HG02588 (cell line): ENCODE measurements around the gene VDAC1.
A peak's percentile ranks its signal among the peaks of the same experiment; 100 is the strongest.

Experiments used
- ATAC-seq: cut with Tn5 transposase; IDR thresholded peaks from one replicate; pipeline ENCODE4 v1.9.1; 2021; ENCODE audit warnings: mild to moderate bottlenecking, moderate library complexity; ENCODE audit not compliant: unreplicated experiment

Gene VDAC1, protein sequence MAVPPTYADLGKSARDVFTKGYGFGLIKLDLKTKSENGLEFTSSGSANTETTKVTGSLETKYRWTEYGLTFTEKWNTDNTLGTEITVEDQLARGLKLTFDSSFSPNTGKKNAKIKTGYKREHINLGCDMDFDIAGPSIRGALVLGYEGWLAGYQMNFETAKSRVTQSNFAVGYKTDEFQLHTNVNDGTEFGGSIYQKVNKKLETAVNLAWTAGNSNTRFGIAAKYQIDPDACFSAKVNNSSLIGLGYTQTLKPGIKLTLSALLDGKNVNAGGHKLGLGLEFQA

DNA sequence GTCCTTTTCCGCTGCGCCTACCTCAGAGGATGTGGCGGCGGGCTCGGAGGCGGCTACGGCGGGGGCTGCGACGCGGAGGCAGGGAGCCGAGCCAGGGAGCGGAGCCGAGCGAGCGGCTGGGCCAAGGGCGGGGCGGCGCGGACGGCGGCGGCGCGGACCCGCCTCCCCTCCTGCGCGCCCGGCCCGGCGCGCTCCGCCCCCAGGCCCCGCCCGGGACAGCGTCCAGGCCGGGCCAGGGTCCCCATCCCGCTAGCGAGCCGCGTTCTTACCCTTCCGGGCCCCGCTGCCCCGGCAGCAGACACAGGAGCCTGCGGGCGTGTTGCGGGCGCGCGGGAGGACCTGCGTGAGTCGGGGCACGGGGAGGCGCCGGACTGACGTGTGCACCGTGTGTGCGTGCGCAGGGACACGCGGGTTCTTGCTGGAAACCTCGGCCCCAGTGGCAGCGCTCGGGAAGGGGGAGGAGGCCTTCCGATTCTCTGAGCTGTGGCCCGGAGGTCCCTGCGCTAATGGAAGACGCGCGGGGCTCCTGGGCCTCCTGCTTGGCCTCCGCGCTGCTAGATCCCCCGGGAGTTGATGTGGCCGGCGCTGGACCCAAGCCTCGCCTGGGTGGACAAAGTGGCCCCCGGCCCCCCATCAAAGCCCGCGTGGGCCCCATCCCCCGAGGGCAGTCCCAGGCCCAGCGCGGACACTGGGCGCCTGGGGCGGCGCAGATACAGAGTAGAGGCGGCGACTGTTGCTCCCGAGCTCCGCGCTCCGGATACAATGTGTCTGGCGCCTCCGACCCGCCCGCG, at the start of gene VDAC1:
TSS of gene VDAC1 (minus strand) at position 350 of the 791 bp plus-strand sequence. CDS start 11,963 bp downstream, outside the sequence.
- peak; percentile 78 for ATAC-seq

DNA sequence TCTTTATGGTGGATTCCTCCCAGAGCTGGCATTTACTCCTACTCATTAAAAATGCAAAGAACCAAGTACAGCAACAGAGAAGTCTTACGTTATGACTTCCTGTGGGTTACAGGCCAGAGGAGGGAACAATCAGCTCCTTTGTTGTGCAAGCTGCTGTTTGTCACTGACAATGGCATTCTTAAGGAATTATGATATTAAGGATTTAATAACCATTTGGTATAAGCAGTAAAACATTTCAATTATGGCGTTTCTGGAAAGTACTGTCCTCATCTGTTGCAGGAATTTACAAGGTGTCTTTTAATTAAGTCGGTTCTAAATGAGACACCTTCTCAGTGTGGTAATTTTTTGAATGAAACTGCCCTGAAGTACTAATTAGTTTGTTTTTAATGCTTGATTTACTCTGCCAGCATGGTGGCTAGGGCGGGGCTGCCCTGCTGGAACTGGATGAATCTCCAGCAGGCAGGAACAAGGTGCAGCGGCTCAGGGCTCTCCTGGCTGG, 49.1 kb upstream of the VDAC1 start:
- no peak for ATAC-seq

DNA sequence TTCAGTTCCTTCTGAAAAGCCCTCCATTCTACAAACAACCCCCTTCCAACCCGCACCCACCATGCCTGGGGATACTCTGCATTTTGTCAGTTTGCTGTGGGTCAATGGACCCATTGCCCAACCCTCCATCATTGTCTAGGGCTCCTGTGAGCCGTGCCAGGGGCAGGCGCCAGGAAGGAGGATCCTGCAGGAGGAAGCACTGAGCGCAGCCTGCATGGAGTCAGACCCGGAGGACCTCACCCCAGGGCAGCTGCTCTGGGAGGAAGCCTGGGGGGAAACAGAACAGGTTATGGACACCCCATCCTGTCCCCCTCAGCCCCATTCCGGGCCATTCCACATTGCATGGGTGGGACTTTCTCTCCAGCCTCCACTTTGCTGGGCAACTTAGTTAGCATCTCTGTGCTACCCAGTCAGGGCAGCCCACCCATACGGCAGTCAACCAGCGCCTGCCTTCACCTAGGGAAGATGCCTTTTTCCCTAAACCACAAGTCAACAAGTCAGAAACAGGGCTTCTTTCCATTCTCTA, 48.6 kb upstream of the VDAC1 start:
- ATAC-seq = no peak

DNA sequence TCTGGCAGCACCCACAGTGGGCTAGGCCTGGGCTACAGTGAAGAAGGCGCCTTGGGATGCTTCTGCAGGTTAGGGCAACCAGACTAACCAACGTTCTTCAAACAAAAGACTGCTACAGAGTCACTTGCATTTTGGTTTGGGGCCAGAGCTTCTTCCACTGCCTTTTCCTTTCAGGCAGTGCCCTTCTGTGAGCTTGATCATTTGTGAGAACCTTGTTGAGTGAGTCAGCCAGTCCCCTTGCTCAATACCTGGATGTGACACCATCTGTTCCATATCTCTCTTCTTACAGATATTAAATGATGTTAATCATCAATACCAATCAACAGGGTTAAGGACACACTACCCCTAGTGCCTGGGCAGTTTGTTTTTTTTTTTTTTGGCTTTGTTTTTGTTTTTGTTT, 46.5 kb upstream of the VDAC1 start:
- no peak for ATAC-seq

DNA sequence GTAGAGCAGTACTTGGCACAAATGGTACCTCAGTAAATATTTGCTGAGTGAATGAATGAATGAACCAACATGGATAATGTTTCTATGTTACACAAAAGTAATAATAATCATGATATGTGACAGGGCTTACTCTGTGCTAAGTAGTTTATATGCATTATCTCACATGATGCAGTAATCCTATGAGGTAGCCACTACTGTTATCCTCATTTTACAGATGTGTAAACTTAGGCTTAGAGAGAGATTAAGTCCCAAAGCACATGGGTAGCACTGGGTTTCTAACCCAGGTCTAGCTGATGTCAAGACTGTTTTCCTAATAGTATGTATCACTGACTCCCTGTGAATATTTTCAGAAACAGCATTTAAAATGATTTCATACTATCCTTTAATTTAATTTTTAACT, 44.1 kb upstream of the VDAC1 start:
- ATAC-seq = no peak

DNA sequence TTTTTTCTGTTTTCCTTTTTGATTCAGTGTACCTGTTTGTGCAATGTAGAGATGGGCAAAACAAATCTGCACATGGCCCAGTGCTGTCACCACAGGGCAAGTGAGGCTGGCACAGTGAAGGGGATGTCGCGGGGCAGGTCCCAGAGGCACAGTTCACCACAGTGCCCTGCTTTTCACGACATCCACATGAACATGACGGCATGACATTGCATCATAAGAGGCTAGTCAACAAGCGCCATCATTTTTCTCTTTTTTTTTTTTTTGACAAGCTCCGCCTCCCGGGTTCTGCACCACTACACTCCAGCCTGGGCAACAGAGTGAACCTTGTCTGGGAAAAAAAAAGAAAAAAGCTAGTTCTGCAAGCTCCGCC, 42.9 kb upstream of the VDAC1 start:
- ATAC-seq = no peak

DNA sequence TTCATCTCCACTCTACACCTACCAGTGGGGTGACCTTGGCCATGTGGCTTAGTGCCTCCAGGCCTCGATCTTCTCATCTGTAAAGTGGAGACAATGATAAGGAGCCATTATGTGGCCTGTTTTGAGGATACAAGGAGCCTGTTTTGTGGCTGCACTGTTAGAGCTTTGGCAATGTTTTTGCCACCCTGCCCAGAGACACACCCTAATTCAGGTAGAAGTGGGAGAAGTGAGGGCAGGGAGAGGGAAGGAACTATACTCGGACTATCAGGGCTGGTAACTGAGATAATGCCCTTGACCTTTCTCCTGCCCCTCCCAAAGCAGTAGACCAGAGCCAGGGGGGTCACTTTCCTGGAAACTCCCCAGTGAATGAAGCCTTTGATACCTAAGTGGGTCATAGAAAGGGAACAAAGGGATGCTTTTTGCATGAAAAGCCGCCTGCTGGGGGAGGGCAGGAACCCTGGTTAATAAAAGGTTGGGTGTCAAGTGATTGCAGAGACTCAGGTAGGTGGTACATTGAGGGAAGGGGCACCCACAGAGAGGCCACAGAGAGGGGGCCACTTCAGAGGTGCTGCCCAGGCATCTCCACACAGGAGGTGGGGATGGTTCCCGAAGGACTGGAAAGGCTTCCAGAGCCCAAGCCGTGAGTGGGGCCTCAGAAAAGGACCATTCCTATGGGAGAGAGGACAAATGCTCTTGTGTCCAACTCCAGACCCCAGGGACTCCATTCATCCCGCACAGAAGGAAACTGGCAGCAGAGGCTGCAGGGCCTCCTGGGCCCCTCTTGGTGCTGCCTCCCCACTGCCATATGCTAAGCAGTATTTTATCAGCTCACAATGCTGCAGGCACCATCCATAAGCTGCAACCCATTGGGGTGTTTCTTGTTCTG, 42.3 kb upstream of the VDAC1 start:
- no peak for ATAC-seq

DNA sequence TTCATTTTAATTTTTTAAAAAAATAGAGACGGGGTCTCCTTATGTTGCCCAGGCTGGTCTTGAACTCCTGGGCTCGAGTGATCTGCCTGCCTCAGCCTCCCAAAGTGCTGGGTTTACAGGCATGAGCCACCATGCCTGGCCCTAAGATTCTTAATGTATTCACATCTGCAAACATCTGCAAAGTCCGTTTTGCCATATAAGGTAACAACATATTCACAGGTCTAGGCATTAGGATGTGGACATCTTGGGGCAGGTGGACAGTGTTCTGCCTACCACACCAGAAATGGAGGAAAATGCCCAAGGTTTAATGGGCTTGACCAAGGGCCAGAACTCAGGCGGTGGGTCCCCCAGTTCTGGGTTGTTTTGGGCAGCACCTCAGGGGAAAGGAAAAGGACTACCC, 41.6 kb upstream of the VDAC1 start:
- ATAC-seq = no peak

DNA sequence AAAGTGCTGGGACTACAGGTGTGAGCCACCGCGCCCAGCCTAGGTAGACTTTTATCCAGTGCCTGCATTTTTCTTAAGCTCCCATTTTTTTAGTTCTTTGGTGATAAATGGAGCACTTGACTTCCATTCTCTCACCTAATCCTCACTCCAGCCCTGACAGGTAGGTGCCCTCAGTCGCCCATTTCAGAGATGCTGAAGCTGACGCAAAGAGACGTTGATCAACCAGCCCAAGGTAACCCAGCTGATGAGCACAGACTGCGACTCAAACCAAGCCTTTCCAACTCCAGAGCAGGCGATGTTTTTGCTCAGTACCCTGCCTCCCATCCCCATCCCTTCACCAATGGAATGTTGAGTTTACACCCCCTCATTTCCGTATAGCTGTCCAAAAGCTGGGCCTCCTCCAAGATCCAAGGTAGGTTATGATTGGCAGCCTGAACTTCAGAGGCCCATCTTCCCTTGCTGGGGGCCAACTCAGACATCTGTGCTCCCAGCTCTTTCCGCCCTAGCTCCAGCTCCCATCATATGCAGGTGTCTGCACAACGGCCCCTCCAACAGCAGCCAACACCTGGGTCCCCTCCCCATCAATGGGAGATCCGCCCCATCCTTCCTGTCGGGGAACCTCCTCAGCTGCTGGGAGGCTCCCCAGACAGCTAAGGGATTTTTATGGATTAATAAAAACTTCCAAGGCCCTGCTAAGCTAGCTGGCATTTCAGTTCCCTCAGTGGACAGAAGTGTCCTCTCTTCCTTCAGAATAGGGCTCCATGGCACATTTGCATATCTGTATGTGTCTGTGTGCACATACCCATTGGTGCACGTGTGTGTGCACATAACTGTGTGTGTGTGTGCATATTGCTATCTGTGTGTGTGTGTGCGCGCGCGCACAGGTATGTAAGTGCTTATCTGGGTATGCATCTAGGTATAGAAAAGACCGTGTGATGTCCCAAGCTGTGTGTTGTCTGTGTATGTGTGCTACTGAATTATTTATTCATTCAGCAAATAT, 39.3 kb upstream of the VDAC1 start:
- no peak for ATAC-seq

DNA sequence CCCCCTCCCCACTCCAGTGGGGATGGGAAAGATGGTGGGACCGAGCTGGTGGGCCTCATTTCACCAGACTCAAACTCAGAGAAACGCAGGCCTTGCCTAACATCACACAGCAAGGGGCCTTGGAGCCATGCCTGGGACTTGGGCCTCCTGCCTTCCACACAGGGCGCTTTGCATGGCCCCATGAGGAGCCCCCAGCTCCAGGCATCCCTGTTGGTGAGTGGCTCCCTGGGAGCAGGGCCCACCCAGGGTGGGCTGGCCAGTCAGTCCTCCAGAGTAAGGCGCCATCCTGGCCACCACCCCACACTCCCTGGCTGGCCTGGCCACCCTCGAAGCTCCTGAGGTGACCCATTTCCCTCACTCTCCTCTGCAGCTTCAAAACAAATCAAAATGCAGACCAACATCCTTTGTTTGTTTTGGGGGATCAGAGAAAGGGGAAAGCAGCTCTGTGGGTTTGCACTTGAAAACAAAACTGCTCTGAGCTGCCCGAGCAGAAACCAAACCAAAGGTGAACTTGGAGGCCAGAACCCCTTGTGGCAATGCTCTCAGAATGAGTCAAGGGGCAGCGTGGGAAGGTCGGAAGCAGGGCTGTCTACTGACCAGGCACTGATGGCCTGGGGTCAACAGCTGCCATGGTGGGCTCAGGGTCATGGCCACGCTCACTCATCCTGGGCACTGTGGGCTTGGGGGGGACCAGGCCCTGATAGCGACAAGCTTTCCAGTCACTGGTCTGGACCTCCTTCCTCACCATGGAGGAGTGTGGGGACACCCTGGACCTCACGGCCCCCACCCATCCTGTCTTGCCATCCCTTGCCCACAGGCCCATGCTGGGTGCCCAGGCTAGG, 37.0 kb upstream of the VDAC1 start:
- no peak for ATAC-seq

DNA sequence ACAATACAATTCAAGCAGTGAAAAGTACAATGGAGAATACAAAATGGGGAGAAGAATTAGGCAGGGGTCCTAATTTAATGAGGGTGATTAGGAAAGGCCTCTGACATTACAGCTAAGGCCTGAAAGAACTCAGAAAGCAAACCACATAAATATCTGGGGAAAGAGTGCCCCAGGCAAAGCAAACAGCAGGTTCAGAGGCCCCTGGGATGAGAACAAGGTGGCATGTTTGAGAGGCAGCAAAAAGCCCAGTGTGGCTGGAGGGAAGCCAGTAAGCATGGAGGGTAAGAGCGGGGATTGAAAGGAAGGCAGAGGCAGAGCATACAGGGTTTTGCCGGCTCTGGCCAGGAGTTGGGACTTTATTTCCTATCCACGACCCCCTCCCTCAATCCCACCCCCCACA, 33.4 kb upstream of the VDAC1 start:
- ATAC-seq = no peak

DNA sequence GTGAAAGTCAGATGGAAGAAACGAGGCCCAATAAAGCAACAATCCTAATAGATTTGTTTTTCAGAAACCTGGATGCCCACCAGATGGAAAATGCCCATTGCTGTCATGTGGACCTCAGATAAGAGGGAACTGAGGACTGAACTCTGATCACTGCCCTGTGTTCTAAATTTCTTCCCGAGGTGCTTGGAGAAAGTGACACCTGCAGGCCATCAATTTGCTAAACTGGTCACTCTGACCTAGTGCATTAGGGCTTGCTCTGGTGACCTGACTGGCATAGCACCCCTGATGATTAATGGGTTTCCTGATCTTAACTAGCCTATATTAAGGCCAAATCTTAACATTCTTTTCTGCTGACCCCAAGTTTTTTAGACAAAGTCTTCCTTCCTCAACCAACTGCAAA, 32.4 kb upstream of the VDAC1 start:
- no peak for ATAC-seq

DNA sequence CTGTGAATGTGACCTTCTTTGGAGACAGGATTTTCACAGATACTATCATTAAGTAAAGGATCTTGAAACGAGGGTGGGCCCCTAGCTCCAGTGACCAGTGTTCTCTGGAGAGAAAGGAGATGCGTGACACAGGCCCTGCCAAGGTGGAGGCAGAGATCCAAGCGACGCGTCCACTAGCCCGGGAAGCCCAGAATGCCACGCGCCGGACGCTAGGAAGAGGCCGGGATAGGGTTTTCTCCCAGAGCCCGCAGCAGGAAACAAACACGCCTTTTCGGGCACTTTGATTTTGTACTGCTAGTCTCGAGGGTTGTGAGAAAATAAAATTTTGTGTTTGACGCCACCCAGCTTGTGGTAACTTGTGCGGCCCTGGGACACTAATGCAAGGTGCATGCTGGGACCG, 29.6 kb upstream of the VDAC1 start:
- ATAC-seq = no peak

DNA sequence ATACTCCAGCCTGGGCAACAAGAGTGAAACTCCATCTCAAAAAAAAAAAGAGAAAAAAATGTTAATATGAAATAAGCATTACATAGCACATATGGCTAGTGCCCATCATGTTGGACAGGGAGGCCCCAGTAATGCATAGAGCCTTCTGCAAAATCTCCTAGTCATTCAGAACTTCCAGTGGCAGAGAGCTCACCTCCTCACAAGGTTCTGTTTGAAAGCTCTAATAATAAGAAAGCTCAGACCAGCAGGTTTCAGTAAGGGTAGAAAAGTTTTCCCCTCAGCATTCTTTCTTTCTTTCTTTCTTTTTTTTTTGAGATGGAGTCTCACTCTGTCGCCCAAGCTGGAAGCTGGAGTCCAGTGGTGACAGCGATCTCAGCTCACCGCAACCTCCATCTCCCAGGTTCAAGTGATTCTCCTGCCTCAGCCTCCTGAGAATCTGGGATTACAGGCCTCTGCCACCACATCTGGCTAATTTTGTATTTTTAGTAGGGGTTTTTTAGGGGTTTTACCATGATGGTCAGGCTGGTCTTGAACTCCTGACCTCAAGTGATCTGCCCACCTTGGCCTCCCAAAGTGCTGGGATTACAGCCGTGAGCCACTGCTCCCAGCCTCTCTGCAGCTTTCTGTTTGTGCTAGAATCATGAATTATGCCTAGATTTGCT, 25.7 kb upstream of the VDAC1 start:
- ATAC-seq = peak; percentile 61

DNA sequence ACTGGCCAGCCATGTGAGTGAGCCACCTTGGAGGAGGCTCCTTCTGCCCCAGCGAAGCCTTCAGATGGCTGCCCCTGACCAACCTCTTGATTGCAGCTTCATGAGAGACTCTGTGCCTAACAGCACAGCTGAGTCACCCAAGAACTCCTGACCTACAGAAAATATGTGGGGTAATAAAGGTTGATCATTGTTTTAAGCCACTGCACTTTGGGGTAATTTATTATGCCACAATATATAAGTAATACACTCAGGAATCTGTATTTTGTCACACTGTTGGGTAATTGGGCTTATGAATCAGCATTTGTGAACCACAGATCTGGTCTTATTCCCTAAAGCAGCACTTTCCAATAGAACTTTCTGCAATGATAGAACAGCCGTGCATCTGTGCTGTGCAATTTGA, 24.4 kb upstream of the VDAC1 start:
- no peak for ATAC-seq

DNA sequence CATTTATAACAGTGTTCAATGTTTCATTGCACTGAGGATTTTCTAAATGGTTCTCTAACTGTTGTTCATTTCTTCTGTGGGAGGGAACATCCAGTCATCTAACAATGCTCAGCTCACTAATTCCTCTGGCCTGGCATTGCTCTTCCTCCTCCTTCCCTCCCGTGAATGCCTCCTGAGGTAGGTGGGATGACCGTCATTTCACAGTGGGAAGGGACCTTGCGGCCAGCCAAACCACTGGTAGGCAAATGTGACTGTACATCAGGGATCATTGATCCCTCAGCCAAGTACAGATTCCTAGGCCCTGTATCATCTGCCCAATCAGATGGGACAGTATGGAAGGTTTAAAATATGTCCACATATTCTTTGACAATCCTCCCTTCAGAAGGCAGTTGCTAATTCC, 23.7 kb upstream of the VDAC1 start:
- no peak for ATAC-seq

DNA sequence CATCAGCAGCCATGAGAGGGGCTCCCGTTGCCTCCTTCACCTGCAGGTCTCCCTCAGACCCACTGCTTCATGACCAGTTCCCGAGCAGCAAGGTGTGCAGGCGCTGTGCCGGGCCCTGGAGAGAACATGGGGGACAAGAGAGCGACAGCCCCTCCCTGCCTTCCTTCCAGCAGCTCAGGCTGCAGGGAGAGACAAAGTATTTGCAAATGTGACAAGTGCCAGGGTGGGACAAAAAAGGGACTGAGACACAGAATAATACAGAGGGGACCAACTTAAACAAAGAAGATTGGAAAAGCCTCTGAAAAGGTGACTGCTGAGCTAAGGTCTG, 22.5 kb upstream of the VDAC1 start:
- ATAC-seq = no peak

DNA sequence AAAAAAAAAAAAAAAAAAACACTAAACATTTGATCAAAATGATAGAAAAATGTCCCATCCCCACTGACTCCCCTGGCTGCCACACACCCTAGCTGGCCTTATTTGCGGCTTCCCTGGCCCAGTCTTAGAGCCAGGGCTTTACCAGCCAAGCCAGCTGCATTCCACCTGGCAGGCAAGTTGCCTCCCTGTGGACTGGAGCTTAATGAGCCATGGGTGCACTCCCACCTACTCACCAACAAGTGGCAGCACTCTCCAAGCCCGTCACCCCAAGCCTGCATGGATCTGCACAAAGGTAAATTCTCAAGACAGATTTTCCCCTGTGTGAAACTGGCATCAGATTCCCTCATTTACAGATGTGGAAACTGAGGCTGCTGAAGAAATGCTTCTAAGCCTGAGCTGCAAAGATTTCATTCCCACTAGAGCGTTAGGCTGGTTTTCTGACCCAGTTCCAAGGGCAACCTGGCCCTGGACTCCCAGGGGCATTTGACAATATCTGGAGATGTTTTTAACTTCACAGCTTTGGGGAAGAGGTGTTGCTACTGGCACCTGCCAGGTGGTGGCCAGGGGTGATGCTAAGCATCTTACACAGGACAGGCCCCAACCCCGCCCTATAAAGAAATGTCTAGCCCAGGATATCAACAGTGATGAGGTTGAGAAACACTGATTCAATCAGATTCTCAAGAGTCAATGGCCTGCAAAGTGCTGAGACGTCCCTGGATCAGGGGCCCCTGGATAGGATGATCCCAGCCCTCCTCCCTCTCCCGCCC, 21.9 kb upstream of the VDAC1 start:
- no peak for ATAC-seq
